GM18519 (cell line): ENCODE data around the gene ZNF488.

ENCODE experiments used
- ATAC-seq: cut with Tn5 transposase; IDR thresholded peaks from one replicate; pipeline ENCODE4 v1.9.1; 2021; ENCODE audit warnings: mild to moderate bottlenecking, moderate library complexity; ENCODE audit not compliant: unreplicated experiment, low FRiP score

ZNF488 gene

DNA sequence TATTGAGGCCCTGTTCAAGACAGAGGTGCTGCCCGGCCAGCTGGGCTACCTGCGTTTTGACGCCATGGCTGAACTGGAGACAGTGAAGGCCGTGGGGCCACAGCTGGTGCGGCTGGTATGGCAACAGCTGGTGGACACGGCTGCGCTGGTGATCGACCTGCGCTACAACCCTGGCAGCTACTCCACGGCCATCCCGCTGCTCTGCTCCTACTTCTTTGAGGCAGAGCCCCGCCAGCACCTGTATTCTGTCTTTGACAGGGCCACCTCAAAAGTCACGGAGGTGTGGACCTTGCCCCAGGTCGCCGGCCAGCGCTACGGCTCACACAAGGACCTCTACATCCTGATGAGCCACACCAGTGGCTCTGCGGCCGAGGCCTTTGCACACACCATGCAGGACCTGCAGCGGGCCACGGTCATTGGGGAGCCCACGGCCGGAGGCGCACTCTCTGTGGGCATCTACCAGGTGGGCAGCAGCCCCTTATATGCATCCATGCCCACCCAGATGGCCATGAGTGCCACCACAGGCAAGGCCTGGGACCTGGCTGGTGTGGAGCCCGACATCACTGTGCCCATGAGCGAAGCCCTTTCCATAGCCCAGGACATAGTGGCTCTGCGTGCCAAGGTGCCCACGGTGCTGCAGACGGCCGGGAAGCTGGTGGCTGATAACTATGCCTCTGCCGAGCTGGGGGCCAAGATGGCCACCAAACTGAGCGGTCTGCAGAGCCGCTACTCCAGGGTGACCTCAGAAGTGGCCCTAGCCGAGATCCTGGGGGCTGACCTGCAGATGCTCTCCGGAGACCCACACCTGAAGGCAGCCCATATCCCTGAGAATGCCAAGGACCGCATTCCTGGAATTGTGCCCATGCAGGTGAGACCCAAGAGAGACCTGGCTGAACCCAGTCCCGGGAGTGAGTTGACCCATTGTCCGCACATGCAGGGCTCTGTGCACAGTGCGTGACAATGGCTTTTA lies 33.1 kb downstream of the ZNF488 start:
- ATAC-seq = no peak

DNA sequence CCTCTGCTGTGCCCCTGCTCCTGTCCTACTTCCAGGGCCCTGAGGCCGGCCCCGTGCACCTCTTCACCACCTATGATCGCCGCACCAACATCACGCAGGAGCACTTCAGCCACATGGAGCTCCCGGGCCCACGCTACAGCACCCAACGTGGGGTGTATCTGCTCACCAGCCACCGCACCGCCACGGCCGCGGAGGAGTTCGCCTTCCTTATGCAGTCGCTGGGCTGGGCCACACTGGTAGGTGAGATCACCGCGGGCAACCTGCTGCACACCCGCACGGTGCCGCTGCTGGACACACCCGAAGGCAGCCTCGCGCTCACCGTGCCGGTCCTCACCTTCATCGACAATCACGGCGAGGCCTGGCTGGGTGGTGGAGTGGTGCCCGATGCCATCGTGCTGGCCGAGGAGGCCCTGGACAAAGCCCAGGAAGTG lies 34.1 kb downstream of the ZNF488 start:
- ATAC-seq = no peak

DNA sequence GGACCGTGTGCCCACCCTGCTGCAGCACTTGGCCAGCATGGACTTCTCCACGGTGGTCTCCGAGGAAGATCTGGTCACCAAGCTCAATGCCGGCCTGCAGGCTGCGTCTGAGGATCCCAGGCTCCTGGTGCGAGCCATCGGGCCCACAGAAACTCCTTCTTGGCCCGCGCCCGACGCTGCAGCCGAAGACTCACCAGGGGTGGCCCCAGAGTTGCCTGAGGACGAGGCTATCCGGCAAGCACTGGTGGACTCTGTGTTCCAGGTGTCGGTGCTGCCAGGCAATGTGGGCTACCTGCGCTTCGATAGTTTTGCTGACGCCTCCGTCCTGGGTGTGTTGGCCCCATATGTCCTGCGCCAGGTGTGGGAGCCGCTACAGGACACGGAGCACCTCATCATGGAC lies 34.6 kb downstream of the ZNF488 start:
- ATAC-seq = no peak

DNA sequence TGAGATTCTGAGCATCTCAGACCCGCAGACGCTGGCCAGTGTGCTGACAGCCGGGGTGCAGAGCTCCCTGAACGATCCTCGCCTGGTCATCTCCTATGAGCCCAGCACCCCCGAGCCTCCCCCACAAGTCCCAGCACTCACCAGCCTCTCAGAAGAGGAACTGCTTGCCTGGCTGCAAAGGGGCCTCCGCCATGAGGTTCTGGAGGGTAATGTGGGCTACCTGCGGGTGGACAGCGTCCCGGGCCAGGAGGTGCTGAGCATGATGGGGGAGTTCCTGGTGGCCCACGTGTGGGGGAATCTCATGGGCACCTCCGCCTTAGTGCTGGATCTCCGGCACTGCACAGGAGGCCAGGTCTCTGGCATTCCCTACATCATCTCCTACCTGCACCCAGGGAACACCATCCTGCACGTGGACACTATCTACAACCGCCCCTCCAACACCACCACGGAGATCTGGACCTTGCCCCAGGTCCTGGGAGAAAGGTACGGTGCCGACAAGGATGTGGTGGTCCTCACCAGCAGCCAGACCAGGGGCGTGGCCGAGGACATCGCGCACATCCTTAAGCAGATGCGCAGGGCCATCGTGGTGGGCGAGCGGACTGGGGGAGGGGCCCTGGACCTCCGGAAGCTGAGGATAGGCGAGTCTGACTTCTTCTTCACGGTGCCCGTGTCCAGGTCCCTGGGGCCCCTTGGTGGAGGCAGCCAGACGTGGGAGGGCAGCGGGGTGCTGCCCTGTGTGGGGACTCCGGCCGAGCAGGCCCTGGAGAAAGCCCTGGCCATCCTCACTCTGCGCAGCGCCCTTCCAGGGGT lies 35.2 kb downstream of the ZNF488 start:
- ATAC-seq = no peak

DNA sequence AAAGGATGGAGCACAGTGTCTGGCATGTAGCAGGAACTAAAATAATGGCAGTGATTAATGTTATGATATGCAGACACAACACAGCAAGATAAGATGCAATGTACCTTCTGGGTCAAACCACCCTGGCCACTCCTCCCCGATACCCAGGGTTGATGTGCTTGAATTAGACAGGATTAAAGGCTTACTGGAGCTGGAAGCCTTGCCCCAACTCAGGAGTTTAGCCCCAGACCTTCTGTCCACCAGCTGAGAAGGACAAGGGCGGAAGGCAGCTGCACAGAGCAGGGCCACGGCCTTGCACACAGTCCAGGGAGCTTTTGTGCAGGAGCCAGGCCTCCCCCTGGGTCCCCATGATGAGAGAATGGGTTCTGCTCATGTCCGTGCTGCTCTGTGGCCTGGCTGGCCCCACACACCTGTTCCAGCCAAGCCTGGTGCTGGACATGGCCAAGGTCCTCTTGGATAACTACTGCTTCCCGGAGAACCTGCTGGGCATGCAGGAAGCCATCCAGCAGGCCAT lies 35.9 kb downstream of the ZNF488 start, which contains the start of gene RBP3:
Gene RBP3, plus strand, starts transcription at position 226 of the 514 bp plus-strand sequence. Its CDS starts 122 bp downstream, at position 348.
- no peak for ATAC-seq

DNA sequence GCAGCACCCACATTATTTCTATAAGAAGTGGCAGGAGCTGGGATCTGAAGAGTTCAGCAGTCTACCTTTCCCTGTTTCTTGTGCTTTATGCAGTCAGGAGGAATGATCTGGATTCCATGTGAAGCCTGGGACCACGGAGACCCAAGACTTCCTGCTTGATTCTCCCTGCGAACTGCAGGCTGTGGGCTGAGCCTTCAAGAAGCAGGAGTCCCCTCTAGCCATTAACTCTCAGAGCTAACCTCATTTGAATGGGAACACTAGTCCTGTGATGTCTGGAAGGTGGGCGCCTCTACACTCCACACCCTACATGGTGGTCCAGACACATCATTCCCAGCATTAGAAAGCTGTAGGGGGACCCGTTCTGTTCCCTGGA lies 36.8 kb downstream of the ZNF488 start:
- no peak for ATAC-seq

DNA sequence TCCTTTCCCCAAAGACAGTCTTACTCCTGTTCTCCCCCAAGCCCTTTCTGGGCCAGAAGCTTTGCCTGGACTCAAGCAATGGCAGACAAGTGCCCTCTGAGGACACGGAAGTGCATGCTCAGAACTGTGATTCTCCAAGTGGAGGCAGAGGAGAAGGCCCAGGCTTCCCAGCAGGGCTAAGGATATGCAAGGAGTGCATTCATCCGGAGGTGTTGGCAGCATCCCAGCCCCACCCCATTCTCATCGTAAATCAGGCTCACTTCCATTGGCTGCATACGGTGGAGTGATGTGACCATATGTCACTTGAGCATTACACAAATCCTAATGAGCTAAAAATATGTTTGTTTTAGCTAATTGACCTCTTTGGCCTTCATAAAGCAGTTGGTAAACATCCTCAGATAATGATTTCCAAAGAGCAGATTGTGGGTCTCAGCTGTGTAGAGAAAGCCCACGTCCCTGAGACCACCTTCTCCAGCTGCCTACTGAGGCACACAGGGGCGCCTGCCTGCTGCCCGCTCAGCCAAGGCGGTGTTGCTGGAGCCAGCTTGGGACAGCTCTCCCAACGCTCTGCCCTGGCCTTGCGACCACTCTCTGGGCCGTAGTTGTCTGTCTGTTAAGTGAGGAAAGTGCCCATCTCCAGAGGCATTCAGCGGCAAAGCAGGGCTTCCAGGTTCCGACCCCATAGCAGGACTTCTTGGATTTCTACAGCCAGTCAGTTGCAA lies 37.4 kb downstream of the ZNF488 start:
- no peak for ATAC-seq

DNA sequence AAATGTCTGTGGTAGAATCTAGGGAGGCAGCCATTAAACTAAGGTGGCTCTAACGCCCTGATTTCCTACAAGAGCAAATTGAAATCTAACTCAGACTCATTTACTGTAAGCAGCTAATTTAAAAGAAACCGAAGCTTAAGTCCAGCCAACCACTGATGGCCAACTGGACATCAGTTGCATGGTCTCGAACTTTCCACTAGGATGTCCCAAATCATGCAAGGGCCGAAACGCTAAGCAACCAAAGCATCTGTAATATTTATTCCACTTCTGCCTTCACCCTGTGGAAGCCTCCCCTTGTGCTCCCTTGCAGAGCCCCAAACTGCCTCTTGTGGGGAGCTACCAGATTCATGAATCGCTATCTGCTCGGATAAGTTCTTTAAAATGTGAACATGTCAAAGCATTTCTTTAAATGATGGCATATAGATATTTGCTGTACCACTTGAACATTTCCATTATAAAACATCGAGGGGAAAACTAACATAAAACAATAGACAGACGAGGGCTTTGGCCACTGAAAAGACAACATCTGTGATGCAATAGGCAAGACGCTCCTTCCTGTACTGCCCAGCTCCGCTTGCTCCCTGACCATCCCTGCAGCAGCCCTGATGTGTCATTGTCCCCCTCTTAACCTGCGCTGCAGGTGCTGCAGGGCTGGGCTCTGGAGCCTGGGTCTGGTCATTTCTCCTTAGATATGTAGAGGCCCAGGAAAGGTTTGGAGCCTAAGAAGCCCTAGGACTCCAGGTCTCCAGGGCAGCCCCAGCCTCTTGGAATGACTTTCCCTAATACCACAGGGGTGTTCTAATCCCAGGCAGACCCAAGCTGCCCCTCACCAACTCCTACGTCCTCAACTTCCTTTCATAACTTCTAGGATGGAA lies 38.9 kb downstream of the ZNF488 start:
- no peak for ATAC-seq

DNA sequence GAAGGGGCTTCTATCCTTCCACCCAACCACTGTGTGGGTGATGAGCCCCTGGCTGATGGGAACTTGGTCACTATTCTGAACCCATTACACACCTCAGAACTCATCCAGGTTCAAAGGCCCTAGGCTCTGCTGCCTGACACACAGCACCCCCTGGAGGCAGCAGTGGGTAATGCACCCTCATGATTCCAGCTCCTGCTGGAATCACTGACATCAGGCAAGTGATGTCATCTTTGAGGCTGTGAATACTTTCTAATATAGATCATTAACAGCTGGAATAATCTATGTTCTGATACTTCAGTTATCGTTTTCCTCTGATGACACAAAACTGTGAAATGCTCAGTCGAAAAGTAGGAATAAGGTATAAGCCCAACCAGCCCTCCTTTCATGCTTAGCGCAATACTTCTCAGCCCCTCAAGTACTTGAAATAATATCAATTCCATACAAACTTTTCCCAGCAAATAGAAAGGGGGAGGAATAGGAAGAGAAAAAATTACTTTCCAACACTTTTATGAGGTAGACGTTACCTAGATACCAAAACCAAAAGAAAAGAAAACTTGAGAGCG lies 43.4 kb downstream of the ZNF488 start:
- ATAC-seq = no peak

DNA sequence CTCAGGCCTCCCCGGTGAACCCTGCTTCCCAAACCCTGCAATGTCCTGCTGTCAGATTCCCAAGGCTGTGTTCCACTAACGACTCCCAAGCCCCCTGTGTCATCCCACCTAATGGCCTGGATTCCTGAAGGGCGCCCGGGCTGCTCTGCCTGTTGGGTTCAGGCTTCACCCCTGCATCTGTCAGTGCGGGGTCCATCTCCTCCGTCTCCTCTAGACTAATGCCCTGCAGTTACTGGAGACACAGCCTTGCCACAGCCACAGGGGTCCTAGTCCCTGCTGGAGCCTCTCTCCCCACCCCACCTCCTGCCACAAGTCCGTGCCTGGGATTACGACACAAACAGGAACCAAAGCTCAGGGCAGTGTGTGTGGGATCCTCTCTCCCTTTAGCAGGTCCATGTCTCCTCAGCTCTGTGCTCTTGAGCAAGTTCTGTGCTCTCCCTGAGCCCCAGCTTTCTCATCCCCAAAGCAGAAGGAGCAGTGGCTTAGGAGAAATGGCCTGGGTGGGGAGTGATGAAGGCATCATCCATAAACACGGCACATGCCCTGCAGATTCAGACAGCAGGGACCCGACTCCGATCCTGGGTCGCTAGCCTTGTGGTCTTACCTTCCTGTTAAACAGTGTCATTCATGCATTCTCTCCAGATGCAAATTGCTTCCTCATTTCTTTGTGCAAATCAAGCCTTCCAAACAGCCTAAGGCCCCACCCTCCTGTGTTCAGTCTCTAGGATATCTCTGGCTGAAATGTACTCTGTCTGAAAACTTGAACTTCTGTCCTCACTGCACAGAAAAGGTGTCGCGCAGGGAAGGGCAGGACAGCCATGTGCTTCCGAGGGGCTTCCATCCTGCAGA lies 44.1 kb downstream of the ZNF488 start:
- no peak for ATAC-seq

DNA sequence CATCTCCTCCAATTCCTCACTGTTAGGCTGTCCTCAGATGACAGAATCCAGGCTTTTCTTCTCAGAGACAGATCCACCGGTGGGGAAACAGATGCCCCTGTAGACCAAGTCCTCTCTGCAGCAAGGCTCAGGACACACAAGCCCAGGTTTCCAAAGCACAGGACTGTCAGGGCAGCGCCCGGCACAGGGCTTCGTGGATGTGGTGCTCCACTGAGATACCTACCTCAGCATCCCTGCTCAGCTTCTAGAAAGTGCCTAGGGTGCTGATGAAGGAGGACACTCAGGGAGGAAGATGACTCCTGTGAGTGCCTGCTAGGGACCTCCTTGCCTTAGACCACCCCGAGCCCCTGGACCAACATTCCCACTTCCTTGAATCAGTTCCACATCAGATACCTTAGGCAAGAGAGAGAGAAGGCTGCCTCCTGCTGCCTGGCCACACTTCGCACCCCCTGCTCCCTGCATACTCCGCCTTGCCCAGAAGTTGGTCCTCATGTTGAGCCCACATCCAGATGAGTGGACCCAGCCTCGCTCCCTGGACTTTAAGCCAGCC lies 44.8 kb downstream of the ZNF488 start:
- no peak for ATAC-seq

DNA sequence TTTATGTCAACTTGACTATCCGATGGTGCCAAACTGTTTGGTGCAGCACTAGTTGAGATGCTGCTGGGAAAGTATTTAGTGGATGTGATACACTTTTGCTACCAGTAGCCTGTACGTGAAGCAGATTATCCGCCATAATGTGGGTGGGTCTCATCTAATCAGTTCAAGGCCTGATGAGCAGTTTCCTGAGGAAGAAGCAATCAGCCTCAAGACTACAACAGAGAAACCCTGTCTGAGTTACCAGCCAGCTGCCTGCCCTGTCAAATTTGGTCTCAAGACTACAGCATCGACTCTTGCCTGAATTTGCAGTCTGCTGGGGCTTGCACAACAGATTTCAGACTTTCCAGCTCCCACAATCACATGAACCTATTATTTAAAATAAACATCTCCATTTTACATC lies 46.8 kb downstream of the ZNF488 start:
- no peak for ATAC-seq

DNA sequence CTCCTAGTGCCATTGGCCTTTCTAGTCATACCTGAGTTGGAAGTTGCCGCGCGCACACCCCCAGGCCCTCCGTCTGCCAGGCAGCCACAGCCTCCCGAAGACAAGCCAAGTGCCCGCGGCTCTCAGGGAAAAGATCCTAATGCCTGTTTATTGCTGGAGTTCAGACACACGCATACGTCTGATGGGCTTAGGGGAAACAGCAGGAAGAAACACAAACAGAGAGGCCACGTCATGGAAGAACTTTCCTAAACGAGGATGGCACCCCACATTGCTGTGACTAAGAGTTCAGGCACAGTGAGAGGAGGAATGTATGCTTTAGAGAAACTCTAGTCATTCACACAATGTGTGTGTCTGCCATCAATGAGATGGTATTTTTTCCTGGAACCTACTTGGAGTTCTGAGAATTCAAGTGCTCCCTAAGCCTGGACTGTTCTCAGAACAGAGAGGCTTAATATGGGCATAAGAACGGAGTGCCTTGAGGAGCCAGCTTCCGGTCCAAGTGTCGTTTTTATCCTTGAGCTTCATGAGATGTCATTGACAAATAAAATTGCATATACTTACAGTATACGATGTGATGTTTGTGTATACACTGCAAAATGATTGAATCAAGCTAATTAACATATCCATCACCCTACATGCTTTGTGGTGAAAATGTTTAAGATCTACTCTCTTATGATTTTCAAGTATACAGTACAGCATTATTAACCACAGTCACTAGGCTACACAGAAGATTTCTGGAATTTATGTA lies 47.5 kb downstream of the ZNF488 start:
- ATAC-seq = no peak

DNA sequence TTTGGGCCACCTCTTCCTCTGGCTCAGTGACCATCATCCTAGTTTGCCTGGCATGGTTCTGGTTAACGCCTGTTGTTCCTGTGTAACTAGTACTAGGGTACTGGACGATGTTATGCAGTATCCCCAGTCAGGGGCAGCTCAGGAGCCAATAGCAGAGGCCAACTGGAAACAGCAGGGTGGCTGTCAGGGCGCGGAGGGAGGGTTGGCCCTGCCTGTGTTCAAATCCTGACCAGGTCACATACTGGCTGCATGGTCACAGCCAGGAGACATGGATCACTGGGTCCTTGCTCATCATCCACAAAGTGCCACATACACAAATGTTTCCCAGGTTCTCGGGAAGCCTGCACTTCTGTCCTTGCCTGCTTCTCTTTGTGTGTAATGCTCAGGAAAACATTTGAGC lies 48.2 kb downstream of the ZNF488 start:
- ATAC-seq = no peak

DNA sequence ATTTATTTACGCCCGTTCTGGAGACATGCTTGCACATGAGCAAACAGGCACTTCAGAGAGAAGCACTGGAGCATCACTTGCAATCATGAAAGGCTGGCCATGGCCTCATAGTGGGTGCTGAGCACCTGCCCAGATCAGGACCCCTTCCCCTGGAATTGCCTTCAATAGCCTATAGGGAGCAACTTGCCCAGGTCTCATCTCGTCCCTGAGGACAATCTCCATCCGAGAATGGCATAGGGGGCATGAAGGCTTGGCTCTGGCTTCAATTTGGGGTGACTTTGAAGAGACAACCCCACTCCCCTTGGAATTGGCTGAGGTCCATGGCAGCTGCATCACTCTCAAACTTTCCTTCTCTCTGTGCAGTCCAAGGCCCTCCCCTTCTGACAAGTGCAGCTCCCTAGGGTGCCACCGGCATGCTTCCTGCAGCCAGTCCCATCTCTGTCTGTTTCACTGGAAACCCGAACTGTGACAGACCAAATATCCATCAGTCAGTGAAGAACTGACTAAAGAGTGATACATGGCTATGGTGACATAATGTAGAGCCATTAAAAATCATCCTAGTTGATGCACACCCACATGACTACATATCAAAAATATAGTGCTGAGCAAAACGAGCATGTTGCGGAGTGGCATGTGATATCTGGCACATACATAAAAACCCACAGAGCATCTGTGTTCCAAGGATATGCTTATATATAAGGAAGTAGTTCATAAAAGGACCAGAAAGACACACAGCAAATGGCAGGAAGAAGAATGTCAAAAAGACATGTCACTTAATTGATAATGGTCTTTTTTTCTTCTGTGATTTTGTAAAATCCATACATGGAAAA lies 49.4 kb downstream of the ZNF488 start:
- no peak for ATAC-seq

DNA sequence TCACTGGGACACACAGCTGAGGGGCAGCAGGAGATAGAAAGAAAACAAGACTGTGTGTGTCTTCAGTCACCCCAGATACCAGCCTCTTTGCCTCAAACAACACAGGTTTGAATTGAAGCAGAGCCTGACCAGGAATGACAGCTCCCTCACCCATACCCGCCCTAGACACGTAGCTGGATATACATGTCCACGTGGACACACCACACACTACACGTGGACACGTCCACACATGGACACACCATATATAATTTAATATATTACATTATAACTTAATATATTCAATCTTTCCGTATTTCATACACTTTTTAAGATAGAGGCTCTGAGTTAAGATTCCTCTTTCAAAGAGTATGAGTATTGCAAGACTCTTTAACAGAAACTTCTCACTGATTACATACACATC lies 50.6 kb downstream of the ZNF488 start:
- ATAC-seq = no peak

DNA sequence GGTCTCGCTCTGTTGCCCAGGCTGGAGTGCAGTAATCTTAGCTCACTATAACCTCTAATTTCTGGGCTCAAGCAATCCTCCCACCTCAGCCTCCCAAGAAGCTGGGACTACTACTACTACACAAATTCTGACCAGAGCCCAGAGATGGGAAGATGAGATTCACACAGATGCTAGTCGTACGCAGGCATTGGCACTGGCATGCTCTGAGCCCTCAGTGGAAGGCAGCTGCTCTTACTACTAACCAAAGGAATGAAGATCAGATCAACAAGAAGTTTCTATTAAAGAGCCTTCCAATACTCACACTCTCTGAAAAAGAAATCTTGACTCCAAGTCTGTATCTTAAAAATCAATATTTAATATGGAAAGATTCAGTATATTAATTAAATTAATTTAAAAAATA lies 51.1 kb downstream of the ZNF488 start:
- ATAC-seq = no peak
